Lung microvascular endothelial cell (primary cell): ENCODE measurements around the gene COMMD10. TPM values are rescaled to one million over a fixed set of nuclear protein-coding genes. Genes with fewer than 3 reads are reported as not detected.
A peak's percentile ranks its signal among the peaks of the same experiment; 100 is the strongest.
"Not testable (repeated sequence)": the region's sequence is repeated elsewhere in the genome, so short reads cannot be mapped to it uniquely, and the experiment has no call there.

Source experiments
- DNase-seq, 2 donors: peaks; one replicate each; pipeline versions ENCODE4 v3.0.0 to v3.0.0-alpha.2; 2010; ENCODE audit warnings: low read depth in 2 of 2
- total RNA-seq: library from RNA; depleted of rRNA; stranded (reverse); fragments of >200 nt; gene quantifications from 2 replicates; pipeline ENCODE4 v1.2.1, GENCODE V29; 2014

COMMD10 gene
- 32.7 and 39.3 TPM in 2 replicates for total RNA-seq

DNA sequence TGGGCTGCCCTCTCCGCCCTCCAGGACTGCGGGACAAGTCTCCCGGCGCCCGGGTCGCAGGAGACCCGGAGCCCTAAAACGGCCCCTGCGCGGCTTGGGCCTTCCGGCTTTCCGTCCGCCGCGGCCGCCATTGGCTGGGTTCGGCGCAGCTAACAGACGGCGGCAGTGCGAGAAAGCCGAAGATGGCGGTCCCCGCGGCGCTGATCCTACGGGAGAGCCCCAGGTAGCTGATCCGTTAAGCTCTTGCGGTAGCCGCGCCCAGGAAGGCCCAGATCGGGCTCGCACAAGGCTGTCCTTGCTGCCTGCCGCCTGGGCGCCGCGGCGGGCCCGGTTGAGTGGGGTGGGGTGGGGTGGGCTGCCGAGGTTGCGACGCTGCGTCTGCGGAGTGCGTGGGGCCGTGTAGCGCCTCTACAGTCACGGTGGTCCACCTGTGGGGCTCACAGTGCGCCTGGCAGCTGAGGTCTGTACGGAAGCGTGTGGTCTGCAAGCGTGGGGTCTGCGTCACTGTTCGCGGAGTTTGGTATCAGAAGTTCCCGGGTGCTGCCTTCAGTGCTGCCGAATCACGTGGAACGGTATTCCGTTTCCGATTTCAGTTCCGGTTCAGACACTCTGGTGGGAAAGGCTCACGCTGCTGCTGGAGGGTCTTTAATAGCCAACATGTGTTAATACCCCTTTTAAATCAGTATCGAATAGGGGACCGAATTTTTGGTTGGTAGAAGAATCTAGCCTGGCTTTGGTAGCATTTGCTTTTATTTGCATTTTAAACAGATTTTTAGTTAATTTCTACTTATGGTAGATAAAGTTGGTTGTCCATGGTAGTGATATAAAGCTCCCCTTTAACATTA is at the start of gene COMMD10:
Gene COMMD10 (plus strand): TSS at position 155 of the 845 bp plus-strand sequence.
- DNase-seq, result peak; percentile 76 to 82

DNA sequence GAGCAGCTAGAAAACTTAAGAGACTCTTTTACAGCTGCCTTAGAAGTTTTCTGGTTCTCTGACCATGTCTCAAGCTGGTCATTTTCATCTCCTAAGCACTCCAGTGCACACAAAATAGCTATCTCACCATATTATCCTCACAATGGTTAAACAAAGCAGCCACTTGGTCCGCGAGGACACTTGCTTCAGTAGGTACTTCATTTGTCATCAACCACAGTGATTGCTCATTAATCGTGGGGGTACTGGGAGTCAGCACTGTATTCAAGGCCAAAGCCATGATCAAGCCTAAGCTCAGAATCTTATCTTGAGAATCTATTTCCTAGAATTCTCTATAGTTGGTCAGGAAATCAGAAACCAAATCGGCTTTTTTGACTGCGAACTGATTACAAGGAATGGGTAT is 49.7 kb upstream of the COMMD10 start:
- DNase-seq, result no peak

DNA sequence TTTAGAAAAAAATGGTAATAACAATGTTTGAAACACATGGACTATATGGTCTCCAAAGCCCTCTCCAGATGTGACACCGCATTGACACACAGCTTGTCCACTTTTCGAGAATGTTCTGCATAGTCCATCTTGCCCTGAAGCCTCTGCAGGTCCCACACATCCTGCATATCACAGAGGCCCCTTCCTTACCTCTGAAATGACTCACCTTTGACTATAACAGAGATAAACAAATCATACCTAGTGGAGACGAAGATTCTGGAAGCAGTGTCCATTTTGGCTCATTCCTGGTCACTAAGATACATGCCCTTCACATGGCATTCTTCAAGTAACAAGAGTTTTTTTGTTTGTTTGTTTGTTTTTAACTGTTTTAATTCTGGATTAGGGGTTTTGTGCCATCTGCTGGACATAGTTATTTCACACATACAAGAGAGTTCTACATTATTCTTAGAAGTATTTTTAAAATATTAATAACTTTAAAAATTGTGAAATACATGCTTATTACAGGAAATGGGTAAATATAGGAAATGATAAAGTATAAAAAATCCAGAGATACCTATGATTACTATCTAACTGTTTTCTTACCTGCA is 47.5 kb upstream of the COMMD10 start:
- DNase-seq, result peak; percentile 6 to 17

DNA sequence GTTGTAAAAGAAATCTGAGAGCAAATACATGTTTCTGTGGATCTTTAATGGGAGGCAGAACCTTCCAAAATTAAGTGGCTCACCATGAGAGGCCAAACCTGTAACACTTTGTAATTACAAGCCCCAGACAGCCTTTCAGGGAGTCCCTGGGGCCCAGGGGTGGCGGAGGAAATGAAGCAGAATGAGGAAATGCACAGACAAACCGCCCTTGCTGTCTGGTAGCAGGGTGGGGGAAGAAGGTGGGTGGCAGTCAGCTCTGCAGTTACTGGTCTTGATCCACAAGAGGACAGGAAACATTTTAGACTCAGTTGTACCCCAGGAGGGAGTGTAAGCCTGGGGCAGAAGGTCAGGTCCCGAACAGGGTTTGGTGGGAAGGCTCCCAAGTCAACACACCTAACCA is 46.0 kb upstream of the COMMD10 start:
- no peak for DNase-seq

DNA sequence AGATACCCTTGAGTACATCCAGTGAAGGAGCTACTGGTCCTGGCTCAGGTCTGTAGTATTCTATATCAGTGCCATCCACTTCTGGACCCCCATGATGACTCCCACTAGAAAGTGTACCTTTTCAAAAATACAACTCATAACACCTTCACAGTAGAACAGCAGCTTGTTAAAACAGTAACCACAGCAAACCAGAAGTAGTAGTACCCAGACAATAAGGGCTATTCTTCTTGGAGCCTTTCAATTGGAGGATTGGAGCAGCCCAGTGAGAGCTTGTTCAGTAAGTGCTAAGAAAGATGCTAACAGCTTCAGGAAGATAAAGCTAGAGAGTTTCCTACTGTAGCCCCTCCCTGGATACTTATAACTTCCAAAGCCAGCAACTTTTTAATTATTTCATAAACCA is 42.5 kb upstream of the COMMD10 start:
- no peak for DNase-seq

DNA sequence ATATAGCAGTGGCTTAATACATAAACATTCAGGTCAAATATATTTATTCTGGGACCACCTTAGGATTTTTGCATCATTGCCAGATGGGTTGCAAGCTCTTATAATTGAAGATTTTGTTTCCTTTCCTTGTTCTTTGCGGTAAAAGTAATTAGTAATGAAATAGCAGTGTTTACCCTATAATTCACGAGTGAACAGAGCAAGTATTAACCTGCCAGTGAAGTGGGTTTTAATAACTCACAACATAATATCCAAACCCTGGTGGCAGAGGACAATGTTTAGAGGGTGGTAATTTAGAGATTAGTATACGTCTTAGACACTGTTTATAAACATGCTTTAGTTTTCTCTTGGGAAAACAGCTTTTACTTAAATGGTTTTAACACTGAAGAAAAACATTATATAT is 40.8 kb upstream of the COMMD10 start:
- DNase-seq, result no peak

DNA sequence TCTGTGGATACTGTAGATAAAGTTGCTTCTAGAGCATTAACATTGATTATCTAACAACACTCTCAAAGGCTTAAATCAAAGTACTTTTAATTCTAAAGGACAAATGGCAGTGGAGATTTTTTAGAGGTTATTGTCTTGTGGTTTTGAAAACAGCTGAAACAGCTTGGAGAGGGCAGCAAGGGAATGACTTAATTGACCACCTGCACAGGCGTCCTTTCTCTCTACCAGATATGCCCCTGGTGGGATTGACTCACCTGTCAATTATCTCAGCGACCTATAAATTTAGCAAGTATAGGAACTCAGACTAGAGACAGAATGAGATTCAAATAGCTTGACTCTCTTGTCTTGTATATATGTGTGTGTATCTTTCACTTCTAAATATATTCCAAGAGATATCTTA is 39.0 kb upstream of the COMMD10 start:
- no peak for DNase-seq

DNA sequence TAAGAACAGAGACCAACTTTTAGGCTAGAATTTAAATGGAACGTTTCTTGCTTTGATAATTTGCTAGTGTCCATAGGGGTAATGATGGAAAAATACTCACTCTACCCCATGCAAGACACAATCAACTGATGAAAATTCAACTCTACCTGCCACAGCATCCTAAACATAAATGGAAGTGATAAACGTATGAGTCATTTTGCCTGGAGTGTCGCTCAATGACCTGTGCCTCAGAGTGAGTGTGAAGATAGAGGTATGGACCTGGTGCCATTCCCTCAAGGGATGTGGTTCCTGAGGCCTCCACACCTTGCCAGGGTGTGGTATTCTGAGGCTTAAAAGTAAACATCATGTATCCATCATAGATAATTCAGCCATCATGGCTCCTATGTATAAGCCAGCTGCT is 38.6 kb upstream of the COMMD10 start:
- no peak for DNase-seq

DNA sequence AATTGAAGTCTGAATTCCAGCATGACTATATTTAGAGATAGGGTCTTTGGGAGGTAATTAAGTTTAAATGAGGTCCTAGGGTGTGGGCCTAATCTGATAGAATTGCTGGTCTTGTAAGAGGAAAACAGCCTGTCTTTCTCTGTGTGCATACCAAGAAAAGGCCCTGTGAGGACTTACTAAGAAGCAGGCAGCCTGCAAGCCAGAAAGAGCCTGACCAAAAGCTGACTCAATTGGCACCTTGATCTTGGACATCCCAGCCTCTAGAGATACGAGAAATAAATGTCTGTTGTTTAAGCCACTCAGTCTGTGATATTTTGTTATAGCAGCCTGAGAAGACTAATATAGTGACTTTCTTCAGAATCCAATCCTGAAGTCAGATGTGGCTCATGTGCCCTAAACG is 38.0 kb upstream of the COMMD10 start:
- no peak for DNase-seq

DNA sequence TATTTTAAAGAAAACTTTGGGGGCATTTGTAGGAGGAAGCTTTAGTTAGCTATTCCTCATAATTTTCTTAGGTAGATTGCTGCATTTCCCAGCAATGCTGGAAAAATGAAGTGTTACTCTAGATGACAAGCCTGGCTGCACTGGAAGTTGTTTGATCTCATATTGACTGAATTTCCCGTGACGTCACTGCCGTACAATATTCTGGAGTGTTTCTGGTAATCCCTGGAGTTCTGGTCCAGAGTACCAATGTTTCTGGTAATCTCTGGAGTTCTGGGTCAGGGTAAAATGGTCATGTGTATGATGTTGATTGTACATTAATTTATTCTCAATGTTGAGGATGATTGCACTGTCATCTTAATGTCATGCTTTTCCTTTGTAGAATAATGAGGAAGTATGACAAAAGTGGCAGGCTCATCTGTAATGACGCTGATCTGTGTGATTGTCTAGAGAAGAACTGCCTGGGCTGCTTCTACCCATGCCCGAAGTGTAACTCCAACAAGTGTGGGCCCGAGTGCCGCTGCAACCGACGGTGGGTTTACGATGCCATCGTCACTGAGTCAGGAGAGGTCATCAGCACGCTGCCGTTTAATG is 26.4 kb upstream of the COMMD10 start:
- no peak for DNase-seq

DNA sequence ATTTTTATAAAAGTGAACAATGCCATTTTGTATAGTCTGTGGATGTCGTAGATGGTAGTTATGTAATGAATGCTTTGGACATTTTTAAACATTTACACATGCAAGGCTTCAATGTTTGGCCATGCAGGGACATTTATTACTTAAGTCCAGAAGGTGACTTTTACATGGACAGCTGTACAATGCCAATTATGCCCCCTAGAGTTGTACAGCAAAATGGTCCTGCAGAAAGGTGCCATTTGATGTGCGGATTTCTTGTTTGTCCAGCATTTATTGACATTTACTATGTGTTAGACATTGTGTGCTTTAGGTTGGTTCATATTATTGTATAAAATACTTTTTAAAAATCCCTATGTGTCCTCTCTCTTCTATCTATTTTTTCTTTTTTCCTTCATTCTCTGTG is 22.5 kb upstream of the COMMD10 start:
- DNase-seq, result no peak

DNA sequence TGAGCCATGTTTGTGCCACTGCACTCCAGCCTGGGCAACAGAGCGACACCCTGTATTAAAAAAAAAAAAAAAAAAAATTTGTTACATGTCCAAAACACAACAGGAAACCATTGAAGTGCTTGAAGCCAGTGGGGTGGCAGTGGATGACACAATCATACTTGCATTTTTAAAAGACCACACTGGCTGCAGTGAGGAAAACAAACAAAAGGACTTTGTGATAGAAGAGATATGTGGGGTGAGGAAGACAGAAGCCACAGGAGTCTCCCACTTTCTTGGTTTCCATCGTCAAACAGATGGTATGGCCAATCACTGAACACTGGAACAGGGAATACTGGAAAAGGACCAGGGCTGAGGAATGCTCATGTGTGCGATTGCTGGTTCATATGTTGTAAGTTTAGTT is 20.9 kb upstream of the COMMD10 start:
- no peak for DNase-seq

DNA sequence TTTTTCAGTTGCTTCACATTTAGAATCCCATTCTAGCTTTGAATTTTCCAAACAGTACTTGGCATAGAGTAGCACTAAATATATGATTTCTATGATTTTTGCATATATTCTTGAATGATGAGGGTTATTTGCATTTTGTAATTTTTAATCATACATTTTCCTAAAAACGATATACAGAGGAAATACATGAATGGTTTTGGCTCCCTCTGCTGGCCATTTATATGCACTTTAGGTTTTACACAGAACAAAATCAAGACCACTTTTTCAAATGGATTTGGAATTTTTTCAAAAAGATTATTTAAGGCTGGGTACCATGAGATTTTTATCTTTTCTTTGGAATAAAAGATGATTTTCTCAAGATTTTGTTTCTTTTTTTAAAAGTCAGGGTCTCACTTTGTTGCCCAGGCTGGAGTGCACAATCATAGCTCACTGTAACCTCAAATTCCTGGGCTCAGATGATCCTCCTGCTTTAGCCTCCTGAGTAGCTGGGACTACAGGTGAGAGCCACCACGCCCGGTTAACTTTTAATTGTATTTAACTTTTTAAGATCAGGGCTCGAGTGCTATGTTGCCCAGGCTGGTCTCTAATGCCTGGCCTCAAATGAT is 16.7 kb upstream of the COMMD10 start:
- peak; percentile 64 to 79 for DNase-seq

DNA sequence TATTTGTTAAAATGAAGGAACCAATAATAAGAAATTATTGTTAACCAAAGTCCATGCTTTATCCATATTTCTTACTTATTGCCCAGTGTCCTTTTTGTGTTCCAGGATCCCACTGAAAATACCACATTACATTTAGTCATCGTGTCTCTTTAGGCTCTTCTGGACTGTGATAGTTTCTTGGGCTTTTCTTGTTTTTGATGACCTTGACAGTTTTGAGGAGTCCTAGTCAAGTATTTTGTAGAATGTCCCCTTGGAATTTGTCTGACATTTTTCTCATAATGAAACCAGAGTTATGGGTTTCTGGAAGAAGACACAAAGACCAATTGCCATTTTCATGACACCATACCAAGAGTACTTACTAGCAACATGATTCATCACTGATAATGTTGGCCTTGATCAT is 13.6 kb upstream of the COMMD10 start:
- no peak for DNase-seq

DNA sequence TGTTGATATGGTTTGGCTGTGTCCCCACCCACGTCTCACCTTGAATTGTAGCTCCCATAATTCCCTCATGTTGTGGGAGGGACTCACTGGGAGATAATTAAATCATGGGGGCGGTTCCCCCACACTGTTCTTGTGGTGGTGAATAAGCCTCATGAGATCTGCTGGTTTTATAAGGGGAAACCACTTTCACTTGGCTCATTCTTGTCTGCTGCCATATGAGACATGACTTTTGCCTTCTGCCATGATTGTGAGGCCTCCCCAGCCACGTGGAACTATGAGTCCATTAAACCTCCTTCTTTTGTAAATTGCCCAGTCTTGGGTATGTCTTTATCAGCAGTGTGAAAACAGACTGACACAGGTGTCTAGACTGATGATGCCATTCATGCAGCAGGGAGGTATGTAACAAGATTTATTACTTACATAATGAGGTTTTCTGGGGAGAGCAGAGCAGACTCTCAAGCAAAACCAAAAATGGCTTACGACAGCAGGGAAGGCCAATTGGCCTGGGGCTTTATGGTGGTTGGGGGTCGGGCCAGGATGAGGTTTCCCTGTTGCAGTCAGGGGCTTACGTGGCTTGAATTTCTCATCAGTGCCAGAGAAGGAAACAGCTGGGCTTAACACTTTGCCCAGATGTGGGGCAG is 9.5 kb upstream of the COMMD10 start:
- DNase-seq, result no peak

DNA sequence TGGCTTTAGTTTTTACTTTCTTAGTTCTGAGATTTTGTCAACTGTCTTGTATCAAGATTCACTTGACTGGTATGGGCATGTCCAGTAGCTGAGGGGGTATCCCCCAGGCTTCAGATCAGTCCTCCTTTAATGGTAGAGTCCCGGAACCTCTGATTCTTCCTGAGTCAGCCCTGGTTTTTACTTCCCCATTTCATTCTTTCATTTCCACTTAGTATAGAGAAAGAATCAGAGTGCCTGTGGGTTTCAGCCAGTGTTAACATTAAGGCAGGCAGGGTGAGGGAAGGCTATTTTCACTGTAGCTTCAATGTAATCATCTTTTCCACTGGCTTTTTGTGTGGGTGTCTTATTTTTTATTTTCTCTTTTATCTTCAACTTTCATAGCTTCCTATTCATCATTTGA is 8.3 kb upstream of the COMMD10 start:
- no peak for DNase-seq

DNA sequence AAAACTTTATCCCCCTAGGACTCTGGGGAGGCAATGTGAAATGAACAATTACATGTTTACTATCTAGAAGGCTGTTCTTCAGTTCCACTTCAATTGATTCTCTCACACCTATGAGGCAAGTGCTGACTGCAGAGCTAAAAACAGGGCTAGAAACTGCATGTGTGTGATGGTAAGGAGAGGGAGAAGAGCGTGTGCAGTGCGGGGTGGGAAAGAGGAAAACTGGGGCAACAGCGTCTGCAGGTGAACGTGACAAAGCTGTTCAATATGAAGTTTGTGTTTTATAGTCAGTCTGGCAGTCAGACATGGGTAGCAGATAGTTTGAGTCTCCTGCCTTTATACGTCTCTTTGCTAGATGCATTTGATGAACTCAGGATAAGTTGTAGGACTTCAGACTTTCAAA is 6.6 kb upstream of the COMMD10 start:
- DNase-seq, result no peak

DNA sequence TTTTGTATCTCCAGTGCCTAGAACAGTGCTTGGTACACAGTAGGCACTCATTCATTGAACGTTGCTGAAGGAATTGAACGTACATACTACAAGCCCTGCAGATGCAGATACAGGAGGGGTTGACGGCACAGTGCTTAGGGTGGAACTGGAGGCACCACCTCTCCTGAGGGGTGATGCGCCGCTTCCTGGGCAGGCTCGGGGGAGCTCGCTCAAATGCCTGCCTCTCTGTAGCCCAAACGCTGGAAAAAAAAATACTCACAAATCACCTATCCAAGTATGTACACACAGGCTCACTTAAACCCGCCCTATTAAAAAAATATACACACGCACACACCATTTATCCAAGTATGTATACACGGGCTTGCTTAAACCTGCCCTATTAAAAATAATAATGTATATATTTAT is 536 bp upstream of the COMMD10 start:
- DNase-seq, result peak; percentile 8 to 26

DNA sequence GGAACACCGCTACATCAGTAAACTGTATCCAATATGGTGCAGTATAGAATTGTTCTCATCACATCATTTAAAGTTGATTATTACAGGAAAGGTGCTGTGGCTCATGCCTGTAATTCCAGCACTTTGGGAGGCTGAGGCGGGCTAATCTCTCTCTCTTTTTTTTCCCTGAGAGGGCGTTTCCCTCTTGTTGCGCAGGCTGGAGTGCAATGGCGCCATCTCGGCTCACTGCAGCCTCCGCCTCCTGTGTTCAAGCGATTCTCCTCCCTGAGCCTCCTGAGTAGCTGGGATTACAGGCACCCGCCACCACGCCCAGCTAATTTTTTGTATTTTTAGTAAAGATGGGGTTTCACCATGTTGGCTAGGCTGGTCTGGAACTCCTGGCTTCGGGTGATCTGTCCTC is 1.5 kb downstream of the COMMD10 start:
- not testable (repeated sequence) for DNase-seq

DNA sequence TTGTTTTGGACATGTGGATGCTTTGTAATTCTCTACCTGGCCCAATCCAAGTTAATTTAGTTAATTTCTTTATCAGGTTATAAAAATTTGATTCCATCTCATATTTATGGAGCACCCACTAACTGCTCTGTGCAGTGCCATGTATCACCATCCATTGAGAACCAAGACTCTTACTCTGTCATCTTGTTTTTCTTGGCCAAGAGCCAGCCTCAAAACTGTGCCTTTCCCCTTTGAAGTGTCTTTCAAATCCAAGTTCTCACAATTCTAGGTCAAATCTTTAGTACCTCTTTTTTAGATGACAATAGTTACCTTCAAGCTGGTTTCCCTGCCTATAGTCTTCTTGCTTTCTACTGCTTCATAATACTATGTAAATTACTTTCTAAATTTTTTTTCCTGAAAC is 3.2 kb downstream of the COMMD10 start:
- no peak for DNase-seq

DNA sequence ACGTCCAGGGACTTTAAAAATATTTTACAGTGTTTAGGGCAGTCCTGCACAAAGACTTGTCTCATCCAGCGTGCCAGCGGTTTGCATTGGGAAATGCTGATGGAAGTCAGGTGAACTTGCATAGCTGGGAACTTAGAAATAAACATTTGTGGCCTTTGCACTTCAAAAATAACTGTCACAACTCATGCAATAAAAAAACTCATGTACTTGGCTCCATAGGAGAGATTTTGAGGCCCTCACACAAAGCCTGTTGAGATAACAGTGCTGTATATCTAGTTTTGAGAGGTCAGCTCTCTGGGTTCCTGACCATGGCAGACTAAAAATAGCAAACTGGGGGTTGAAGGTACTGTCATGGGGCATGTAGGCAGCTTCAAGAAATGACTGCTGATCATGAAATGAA is 5.5 kb downstream of the COMMD10 start:
- no peak for DNase-seq

DNA sequence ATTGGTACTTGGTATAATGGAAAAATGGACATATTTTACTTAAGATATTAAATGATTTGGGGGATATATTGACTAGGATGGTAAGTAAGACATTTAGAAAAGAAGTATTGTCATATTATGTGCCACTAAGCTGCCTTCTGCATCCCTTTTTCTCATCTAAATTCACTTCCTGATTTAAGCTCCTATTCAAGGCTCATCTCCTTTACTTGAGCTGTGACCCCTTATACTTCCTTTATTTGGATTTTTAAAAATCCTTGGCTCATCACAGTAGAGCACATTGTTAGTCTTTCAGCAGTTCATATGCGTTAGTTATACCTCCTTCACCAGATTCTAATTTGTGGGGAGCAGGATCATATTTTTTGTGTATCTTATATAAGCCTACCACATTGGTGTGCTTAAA is 6.6 kb downstream of the COMMD10 start:
- DNase-seq, result no peak
